T-helper 1 cell treated with Interleukin-12 subunit alpha and Interleukin-12 subunit beta and Interleukin-4 antibody, amounts not matched to agents 30 μg/mL and 1 μg/mL, for 36 hours (primary cell): ENCODE results near the gene UBALD1.

Source experiments
- H3K27ac Mint-ChIP-seq: one replicate; pipeline ENCODE4 v1.8.0; 2021; ENCODE audit warnings: mild to moderate bottlenecking, mixed read lengths
- H3K27me3 Mint-ChIP-seq: one replicate; pipeline ENCODE4 v1.8.0; 2021; ENCODE audit warnings: low read depth, mixed read lengths
- H3K36me3 Mint-ChIP-seq: one replicate; pipeline ENCODE4 v1.8.0; 2021; ENCODE audit warnings: low read depth, mixed read lengths
- H3K4me1 Mint-ChIP-seq: one replicate; pipeline ENCODE4 v1.8.0; 2021; ENCODE audit warnings: low read depth, mixed read lengths
- H3K4me3 Mint-ChIP-seq: one replicate; pipeline ENCODE4 v1.8.0; 2021; ENCODE audit warnings: mild to moderate bottlenecking, moderate library complexity, mixed read lengths
- H3K9me3 Mint-ChIP-seq: one replicate; pipeline ENCODE4 v1.8.0; 2021; ENCODE audit warnings: mixed read lengths

Gene UBALD1

GRCh38 chr16:4614571-4615383 lies at the start of gene UBALD1:
TSS of gene UBALD1 (minus strand) at chr16:4614888. CDS start at chr16:4614797, 91 bp downstream.
- H3K4me1 Mint-ChIP-seq: peaks cover 13% of the 10 kb centered on the region

DNA sequence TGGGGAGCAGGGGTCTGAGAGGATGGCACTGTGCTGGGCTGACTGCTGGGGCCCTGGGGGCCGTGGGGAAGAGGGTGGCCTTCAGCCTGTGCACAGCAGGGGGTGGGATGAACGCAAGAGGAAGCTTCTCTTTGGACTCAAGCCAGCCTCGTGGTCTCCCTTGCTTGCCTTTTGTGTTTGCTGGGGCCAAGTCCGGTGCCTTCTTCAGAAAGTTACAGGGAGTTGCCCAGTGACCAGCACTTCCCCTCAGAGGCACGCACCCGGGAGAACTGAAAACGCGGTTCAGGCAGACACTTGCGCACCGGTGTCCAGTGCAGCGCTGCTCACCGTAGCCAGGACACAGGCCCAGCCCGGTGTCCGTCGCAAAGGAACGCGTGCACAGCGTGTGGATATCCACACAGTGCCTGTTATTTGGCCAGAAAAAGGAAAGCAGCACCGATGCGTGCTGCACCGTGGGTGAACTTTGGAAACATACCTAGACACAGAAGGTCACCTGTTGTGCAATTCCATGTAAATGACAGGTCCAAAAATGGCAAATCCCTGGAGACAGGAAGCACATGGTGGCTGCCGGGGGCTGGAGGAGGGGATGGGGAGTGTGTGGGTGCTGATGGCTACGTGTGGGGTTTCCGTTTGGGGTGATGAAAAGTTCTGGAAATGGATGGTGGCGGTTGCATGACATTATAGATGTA lies 49.2 kb upstream of the UBALD1 start:
- Mint-ChIP-seq H3K4me1 (peaks cover 35% of the 10 kb centered on the region), H3K9me3 (no peaks in the 10 kb centered on the region), H3K27ac (peak overlapping the region; percentile 93), H3K4me3 (peak overlapping the region; percentile 53), H3K27me3 (no peaks in the 10 kb centered on the region), H3K36me3 (peaks cover 10% of the 10 kb centered on the region)

More at GRCh38 chr16:4614571-4615383, at the start of gene UBALD1:
- Mint-ChIP-seq H3K27ac (peak within 1 kb of the TSS; percentile 97), H3K4me3 (peak within 1 kb of the TSS; percentile 97), H3K9me3 (no peaks in the 10 kb centered on the region), H3K36me3 (no peaks in the 10 kb centered on the region), H3K27me3 (no peaks in the 10 kb centered on the region)

DNA sequence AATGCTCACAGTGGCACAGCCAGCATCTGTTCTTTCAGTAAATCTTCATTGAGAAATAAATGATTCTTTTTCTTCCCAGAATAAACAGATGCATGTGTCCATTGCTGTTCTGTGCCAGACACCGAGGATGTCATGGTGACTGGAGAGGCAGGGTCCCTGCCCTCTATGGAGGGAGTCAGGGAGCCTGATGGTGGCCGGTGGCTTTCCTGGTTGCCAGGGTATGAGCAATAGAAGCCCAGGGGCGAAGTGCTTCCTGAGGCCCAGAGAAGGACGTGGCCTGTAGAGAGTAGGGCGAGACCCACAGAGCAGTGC lies 48.7 kb upstream of the UBALD1 start:
- Mint-ChIP-seq H3K4me1 (peaks cover 39% of the 10 kb centered on the region), H3K27ac (peak overlapping the region; percentile 93), H3K9me3 (no peaks in the 10 kb centered on the region), H3K4me3 (no peak overlapping the region), H3K36me3 (peaks cover 10% of the 10 kb centered on the region), H3K27me3 (no peaks in the 10 kb centered on the region)

DNA sequence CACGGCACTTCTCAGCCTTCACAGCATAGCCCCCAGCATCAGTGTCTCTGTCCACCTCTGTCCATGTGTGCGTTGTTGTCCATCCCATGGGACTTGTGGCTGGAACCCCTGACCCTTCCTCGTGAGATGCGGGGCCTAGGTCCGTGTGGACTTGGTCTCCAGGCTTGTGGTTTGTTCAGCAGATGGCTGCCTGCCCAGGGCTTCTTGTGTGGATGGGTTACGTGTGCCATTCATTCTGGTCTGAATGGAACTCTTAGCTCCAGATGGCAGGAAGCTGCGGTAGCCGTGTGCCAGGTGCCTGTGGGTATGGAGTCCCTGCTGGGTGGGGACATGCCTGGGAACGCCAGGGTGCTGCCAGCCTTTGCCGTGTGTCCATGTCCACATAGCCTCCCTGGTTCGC lies 47.0 kb upstream of the UBALD1 start:
- H3K27ac Mint-ChIP-seq: no peak overlapping the region
- peaks cover 39% of the 10 kb centered on the region for H3K4me1 Mint-ChIP-seq
- no peaks in the 10 kb centered on the region for H3K27me3 Mint-ChIP-seq
- H3K4me3 Mint-ChIP-seq: no peak overlapping the region
- peaks cover 7% of the 10 kb centered on the region for H3K36me3 Mint-ChIP-seq
- no peaks in the 10 kb centered on the region for H3K9me3 Mint-ChIP-seq

GRCh38 chr16:4660454-4661007 lies 45.8 kb upstream of the UBALD1 start:
- Mint-ChIP-seq H3K27me3 (no peaks in the 10 kb centered on the region), H3K36me3 (peaks cover 11% of the 10 kb centered on the region), H3K4me1 (peaks cover 39% of the 10 kb centered on the region), H3K9me3 (no peaks in the 10 kb centered on the region), H3K4me3 (peak overlapping the region; percentile 29), H3K27ac (peak overlapping the region; percentile 53)

GRCh38 chr16:4659363-4660353 lies 45.0 kb upstream of the UBALD1 start:
- peak overlapping the region; percentile 14 for H3K4me3 Mint-ChIP-seq
- H3K9me3 Mint-ChIP-seq: no peaks in the 10 kb centered on the region
- H3K27me3 Mint-ChIP-seq: no peaks in the 10 kb centered on the region
- H3K4me1 Mint-ChIP-seq: peaks cover 33% of the 10 kb centered on the region
- peaks cover 11% of the 10 kb centered on the region for H3K36me3 Mint-ChIP-seq
- peak overlapping the region; percentile 53 for H3K27ac Mint-ChIP-seq

- peaks cover 11% of the 10 kb centered on the region for H3K36me3 Mint-ChIP-seq
- H3K4me3 Mint-ChIP-seq: no peak overlapping the region
- no peak overlapping the region for H3K27ac Mint-ChIP-seq
These were observed 42.3 kb upstream of the UBALD1 start for GRCh38 chr16:4656695-4657686.

DNA sequence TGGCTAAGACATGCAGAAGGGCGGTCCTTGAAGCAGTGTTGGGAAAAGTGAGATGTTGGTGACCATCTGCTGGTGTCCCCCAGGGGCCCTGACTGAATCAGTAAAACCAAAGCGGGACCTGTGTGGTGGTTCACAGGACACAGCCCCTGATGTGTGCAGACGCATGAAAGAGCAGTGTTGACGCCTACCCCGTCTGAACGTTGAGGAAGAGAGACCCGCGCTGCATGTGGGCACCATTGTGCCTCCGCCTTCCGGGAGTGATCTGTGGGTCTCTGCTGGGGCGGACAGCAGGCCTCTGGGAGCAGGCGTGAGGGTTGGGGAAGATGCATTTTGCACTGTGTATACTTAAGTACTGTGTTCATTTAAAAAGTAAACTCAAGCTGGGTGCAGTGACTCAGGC lies 41.5 kb upstream of the UBALD1 start:
- no peaks in the 10 kb centered on the region for H3K27me3 Mint-ChIP-seq
- no peak overlapping the region for H3K4me3 Mint-ChIP-seq
- peaks cover 13% of the 10 kb centered on the region for H3K36me3 Mint-ChIP-seq
- H3K9me3 Mint-ChIP-seq: no peaks in the 10 kb centered on the region
- H3K4me1 Mint-ChIP-seq: peaks cover 20% of the 10 kb centered on the region
- no peak overlapping the region for H3K27ac Mint-ChIP-seq

More at GRCh38 chr16:4656695-4657686, 42.3 kb upstream of the UBALD1 start:
- no peaks in the 10 kb centered on the region for H3K9me3 Mint-ChIP-seq
- H3K27me3 Mint-ChIP-seq: no peaks in the 10 kb centered on the region
- H3K4me1 Mint-ChIP-seq: peaks cover 20% of the 10 kb centered on the region

- Mint-ChIP-seq H3K36me3 (peaks cover 13% of the 10 kb centered on the region), H3K9me3 (no peaks in the 10 kb centered on the region), H3K4me3 (no peak overlapping the region), H3K27me3 (no peaks in the 10 kb centered on the region), H3K4me1 (peaks cover 19% of the 10 kb centered on the region), H3K27ac (no peak overlapping the region)
These were observed 41.1 kb upstream of the UBALD1 start for GRCh38 chr16:4655801-4656200.

DNA sequence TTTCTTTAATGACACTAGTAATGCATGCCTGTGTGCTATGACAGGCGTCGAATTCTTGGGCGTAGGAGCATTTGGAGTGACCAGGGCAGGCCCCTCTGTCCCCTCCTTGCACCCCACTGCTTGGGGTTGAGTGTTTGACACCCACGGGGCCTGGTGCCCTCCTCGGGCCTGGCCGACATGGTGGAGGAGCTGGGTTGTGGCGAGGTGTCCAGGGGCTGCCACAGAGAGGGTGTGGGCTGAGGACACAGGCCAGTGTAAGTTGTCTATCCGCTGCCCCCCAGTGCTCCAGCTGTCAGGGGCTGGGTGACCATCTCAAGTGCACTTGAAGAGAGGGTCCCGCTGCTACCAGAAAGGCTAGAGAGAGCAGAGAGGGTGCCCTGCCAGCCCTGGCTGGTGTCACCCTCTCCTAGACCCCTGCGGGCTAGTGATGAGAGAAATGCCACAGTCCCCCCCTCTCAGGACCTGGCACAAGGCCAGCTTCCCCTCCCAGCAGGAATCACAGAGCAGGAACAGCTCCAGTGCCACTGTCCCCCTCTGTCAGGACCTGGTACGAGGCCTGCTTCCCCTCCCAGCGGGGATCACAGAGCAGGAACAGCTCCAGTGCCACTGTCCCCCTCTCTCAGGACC lies 40.4 kb upstream of the UBALD1 start:
- Mint-ChIP-seq H3K36me3 (peaks cover 16% of the 10 kb centered on the region), H3K27me3 (no peaks in the 10 kb centered on the region)

DNA sequence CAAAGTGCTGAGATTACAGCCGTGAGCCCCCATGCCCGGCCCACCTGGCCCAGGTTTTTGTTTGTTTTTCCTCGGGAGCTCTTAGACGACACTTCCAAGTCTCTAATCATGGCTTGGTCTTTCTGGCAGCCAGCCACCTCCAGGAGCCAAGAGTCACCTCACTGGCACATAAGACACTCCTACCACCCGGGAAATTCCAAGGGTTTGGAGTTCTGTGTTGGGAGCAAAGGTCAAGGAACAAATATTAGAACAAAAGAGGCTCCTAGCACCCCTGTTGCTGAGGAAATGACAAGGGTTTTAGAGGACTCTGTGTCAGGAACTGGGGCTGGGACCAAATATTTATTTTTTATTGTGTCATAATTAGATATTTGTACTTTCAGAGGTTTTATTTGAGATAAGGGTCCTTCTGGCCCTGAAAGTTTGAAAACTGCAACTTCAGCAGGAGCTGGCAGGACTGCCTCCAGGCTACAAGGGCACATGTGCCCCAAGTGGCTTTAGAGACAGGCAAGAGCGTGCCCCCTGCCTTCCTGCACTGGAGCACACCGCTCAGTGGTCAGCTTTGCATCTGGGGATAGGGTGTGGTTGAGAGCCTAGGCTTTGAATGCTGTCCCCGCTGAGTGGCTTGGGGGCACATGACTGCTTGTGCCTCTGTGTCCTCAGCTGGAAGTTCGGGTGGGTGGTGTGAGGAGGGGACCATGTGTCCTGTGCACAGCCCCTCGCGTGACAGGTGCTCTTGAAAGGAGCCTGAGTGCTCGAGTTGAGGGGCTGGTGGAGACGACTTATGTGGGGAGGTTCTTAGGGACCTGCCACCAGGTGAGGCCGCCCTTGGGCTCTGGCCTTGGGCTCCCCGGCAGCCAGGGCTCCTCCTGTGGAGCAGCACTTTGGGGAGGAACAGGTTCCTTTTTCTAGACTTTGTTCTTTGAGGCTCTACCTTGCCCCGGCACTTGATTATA lies 39.6 kb upstream of the UBALD1 start:
- peaks cover 16% of the 10 kb centered on the region for H3K4me1 Mint-ChIP-seq
- H3K27me3 Mint-ChIP-seq: no peaks in the 10 kb centered on the region
- H3K36me3 Mint-ChIP-seq: peaks cover 16% of the 10 kb centered on the region
- no peaks in the 10 kb centered on the region for H3K9me3 Mint-ChIP-seq
- no peak overlapping the region for H3K4me3 Mint-ChIP-seq
- no peak overlapping the region for H3K27ac Mint-ChIP-seq

More for the DNA sequence above, 40.4 kb upstream of the UBALD1 start:
- Mint-ChIP-seq H3K4me1 (peaks cover 17% of the 10 kb centered on the region), H3K9me3 (no peaks in the 10 kb centered on the region), H3K27ac (no peak overlapping the region), H3K4me3 (no peak overlapping the region)

GRCh38 chr16:4652561-4652960 lies 37.9 kb upstream of the UBALD1 start:
- Mint-ChIP-seq H3K27ac (no peak overlapping the region), H3K36me3 (peaks cover 19% of the 10 kb centered on the region), H3K4me3 (no peak overlapping the region), H3K9me3 (no peaks in the 10 kb centered on the region), H3K4me1 (peaks cover 17% of the 10 kb centered on the region), H3K27me3 (no peaks in the 10 kb centered on the region)
